ENCODE measurements around the gene PCK2. TPM values are rescaled to one million over a fixed set of nuclear protein-coding genes. Genes with fewer than 3 reads are reported as not detected.

PCK2 gene
- polyA plus RNA-seq, 1 donor from 2014 or later: 1.2 TPM

DNA sequence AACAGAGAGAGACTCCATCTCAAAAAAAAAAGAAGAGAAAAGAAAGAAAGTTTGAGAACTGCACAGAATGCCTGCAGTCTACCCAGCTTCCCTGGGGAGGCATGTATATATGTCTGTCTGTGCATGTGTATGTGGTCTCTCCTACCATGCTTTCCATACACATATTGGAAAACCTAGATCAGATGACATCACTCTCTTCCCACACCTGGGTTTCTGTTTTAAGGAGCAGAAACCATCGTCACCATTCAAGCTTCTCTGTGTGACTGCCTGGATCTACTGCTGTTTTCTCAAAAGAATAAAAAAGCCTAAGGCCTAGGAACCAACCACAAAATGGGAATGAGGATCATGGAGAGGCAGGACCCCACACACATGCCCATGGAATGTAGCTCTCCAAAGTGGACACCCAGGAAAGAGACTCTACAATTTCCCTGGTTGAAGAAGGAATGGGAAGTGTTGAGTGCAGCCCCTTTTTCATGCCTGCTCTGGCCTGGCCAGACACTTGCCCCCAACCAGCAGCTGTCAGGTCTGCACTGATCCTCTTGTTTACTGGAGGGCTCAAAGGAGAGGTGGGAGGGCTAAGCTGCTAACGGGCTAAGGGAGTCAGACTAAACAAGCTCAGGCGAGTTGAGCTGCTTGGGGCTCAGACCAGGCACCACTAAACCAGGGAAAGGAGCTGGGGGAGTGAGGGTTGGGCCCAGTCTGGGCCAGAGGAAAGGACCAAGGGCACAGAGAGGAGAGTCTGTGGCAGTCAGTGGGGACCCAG lies 7.7 kb upstream of the PCK2 start:
- Histone ChIP-seq H3K9ac (ENCODE audit: low read length) (no peak overlapping the region), H3K27me3 (ENCODE audit: insufficient read depth, low read depth, low read length) (no peaks in the 10 kb centered on the region), H3F3A (ENCODE audit: insufficient read depth, low read length, poor library complexity, severe bottlenecking) (no peaks in the 10 kb centered on the region), H3K36me3 (ENCODE audit: insufficient read depth, low read length) (no peaks in the 10 kb centered on the region), H3K9me3 (ENCODE audit: low read length) (no peaks in the 10 kb centered on the region), H3K4me3 (ENCODE audit: low read length) (no peak overlapping the region), H3K79me2 (replicated peaks; ENCODE audit: insufficient read depth, low read length) (no peaks in the 10 kb centered on the region), H3K9me2 (ENCODE audit: insufficient read depth, low read length) (no peaks in the 10 kb centered on the region), H2AFZ (ENCODE audit: low read depth, low read length) (no peak overlapping the region), H4K20me1 (ENCODE audit: insufficient read depth) (no peaks in the 10 kb centered on the region), H3K4me2 (ENCODE audit: low read length) (no peak overlapping the region), H3K27ac (ENCODE audit: low read length) (no peak overlapping the region)
- TF ChIP-seq SMC3 (conservative IDR thresholded peaks at IDR 0.05; ENCODE audit: poor library complexity) (no peak), POLR2AphosphoS5 (IDR thresholded peaks at IDR 0.05) (no peak), TAF1 (IDR thresholded peaks at IDR 0.05; ENCODE audit: low read depth) (no peak), RAD21 (conservative IDR thresholded peaks at IDR 0.05) (no peak), EP300 (conservative IDR thresholded peaks at IDR 0.05; ENCODE audit: poor library complexity, severe bottlenecking) (no peak), MXI1 (conservative IDR thresholded peaks at IDR 0.05; ENCODE audit: poor library complexity, severe bottlenecking) (no peak), EZH2 (IDR thresholded peaks at IDR 0.05; ENCODE audit: borderline replicate concordance, insufficient read depth, low read length, poor library complexity, severe bottlenecking) (no peak)
- TF ChIP-seq, protein P1, sequence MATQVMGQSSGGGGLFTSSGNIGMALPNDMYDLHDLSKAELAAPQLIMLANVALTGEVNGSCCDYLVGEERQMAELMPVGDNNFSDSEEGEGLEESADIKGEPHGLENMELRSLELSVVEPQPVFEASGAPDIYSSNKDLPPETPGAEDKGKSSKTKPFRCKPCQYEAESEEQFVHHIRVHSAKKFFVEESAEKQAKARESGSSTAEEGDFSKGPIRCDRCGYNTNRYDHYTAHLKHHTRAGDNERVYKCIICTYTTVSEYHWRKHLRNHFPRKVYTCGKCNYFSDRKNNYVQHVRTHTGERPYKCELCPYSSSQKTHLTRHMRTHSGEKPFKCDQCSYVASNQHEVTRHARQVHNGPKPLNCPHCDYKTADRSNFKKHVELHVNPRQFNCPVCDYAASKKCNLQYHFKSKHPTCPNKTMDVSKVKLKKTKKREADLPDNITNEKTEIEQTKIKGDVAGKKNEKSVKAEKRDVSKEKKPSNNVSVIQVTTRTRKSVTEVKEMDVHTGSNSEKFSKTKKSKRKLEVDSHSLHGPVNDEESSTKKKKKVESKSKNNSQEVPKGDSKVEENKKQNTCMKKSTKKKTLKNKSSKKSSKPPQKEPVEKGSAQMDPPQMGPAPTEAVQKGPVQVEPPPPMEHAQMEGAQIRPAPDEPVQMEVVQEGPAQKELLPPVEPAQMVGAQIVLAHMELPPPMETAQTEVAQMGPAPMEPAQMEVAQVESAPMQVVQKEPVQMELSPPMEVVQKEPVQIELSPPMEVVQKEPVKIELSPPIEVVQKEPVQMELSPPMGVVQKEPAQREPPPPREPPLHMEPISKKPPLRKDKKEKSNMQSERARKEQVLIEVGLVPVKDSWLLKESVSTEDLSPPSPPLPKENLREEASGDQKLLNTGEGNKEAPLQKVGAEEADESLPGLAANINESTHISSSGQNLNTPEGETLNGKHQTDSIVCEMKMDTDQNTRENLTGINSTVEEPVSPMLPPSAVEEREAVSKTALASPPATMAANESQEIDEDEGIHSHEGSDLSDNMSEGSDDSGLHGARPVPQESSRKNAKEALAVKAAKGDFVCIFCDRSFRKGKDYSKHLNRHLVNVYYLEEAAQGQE (IDR thresholded peaks at IDR 0.05; ENCODE audit: borderline replicate concordance): no peak
- TF ChIP-seq, protein P2, sequence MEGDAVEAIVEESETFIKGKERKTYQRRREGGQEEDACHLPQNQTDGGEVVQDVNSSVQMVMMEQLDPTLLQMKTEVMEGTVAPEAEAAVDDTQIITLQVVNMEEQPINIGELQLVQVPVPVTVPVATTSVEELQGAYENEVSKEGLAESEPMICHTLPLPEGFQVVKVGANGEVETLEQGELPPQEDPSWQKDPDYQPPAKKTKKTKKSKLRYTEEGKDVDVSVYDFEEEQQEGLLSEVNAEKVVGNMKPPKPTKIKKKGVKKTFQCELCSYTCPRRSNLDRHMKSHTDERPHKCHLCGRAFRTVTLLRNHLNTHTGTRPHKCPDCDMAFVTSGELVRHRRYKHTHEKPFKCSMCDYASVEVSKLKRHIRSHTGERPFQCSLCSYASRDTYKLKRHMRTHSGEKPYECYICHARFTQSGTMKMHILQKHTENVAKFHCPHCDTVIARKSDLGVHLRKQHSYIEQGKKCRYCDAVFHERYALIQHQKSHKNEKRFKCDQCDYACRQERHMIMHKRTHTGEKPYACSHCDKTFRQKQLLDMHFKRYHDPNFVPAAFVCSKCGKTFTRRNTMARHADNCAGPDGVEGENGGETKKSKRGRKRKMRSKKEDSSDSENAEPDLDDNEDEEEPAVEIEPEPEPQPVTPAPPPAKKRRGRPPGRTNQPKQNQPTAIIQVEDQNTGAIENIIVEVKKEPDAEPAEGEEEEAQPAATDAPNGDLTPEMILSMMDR (IDR thresholded peaks at IDR 0.05; ENCODE audit: poor library complexity, severe bottlenecking): no peak

DNA sequence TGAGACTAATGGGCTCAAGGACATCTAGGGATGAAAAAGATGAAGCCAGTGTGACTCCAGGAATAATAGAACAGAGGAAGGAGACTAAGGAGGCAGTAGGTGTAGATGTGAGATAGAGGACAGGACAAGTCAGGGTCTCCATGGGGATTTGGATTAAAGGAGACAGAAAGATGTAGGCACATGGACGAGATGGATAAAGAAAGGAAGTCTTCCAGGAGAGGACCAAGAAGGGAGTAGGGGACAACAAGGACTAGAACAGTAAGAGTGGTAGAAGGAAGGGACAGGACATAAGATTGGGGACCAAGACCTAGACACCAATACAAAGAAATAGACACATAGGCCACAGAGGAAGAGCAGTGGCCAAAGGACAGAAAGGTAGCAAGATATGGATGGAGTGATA lies 7.1 kb upstream of the PCK2 start:
- Histone ChIP-seq H3K27me3 (ENCODE audit: insufficient read depth, low read depth, low read length) (no peaks in the 10 kb centered on the region), H3K9me3 (ENCODE audit: low read length) (no peaks in the 10 kb centered on the region)

More for the DNA sequence above, 7.1 kb upstream of the PCK2 start:
- Histone ChIP-seq H3K4me2 (ENCODE audit: low read length) (no peak overlapping the region), H3F3A (ENCODE audit: insufficient read depth, low read length, poor library complexity, severe bottlenecking) (no peaks in the 10 kb centered on the region), H2AFZ (ENCODE audit: low read depth, low read length) (no peak overlapping the region), H4K20me1 (ENCODE audit: insufficient read depth) (no peaks in the 10 kb centered on the region), H3K36me3 (ENCODE audit: insufficient read depth, low read length) (no peaks in the 10 kb centered on the region), H3K79me2 (replicated peaks; ENCODE audit: insufficient read depth, low read length) (no peaks in the 10 kb centered on the region), H3K27ac (ENCODE audit: low read length) (no peak overlapping the region), H3K9me2 (ENCODE audit: insufficient read depth, low read length) (no peaks in the 10 kb centered on the region), H3K9ac (ENCODE audit: low read length) (no peak overlapping the region), H3K4me3 (ENCODE audit: low read length) (no peak overlapping the region)
- TF ChIP-seq SMC3 (conservative IDR thresholded peaks at IDR 0.05; ENCODE audit: poor library complexity) (no peak), EP300 (conservative IDR thresholded peaks at IDR 0.05; ENCODE audit: poor library complexity, severe bottlenecking) (no peak)

Measured in neural cell (in vitro differentiated cells).